ENCODE measurements around the gene GOLIM4.
"Not testable (repeated sequence)": the region's sequence is repeated elsewhere in the genome, so short reads cannot be mapped to it uniquely, and the experiment has no call there.

The GOLIM4 gene

GRCh38 chr3:168040607-168041208 is 55.0 kb downstream of the GOLIM4 start:
- no peak for FAIRE-seq

- no peak for FAIRE-seq
These were observed 58.7 kb downstream of the GOLIM4 start for GRCh38 chr3:168037020-168037419.

GRCh38 chr3:168036619-168037018 is 59.1 kb downstream of the GOLIM4 start:
- FAIRE-seq, result no peak

GRCh38 chr3:168034152-168034928 is 61.4 kb downstream of the GOLIM4 start:
- FAIRE-seq, result no peak

GRCh38 chr3:168030577-168030976 is 65.1 kb downstream of the GOLIM4 start:
- no peak for FAIRE-seq

- FAIRE-seq, result no peak
These were observed 66.0 kb downstream of the GOLIM4 start for GRCh38 chr3:168029705-168030104.

- no peak for FAIRE-seq
These were observed 67.6 kb downstream of the GOLIM4 start for GRCh38 chr3:168028086-168028485.

- no peak for FAIRE-seq
These were observed 69.0 kb downstream of the GOLIM4 start for GRCh38 chr3:168026764-168027163.

GRCh38 chr3:168025076-168025475 is 70.6 kb downstream of the GOLIM4 start:
- no peak for FAIRE-seq

GRCh38 chr3:168024537-168024941 is 71.2 kb downstream of the GOLIM4 start:
- FAIRE-seq, result no peak

GRCh38 chr3:168021737-168022450 is 73.8 kb downstream of the GOLIM4 start:
- FAIRE-seq, result no peak

- not testable (repeated sequence) for FAIRE-seq
These were observed 84.4 kb downstream of the GOLIM4 start for GRCh38 chr3:168011280-168011679.

- no peak for FAIRE-seq
These were observed 89.1 kb downstream of the GOLIM4 start for GRCh38 chr3:168006584-168006983.

GRCh38 chr3:168003911-168004310 is 91.8 kb downstream of the GOLIM4 start:
- no peak for FAIRE-seq

- FAIRE-seq, result no peak
These were observed 92.8 kb downstream of the GOLIM4 start for GRCh38 chr3:168002786-168003368.

GRCh38 chr3:168001244-168001643 is 94.5 kb downstream of the GOLIM4 start:
- no peak for FAIRE-seq

GRCh38 chr3:167998253-167998652 is 97.5 kb downstream of the GOLIM4 start:
- no peak for FAIRE-seq

- FAIRE-seq, result no peak
These were observed 99.2 kb downstream of the GOLIM4 start for GRCh38 chr3:167996514-167996913.

- FAIRE-seq, result no peak
These were observed 103.3 kb downstream of the GOLIM4 start for GRCh38 chr3:167992381-167992780.

- FAIRE-seq, result no peak
These were observed 104.5 kb downstream of the GOLIM4 start for GRCh38 chr3:167991213-167991612.

- FAIRE-seq, result no peak
These were observed 105.7 kb downstream of the GOLIM4 start for GRCh38 chr3:167989999-167990398.

- FAIRE-seq, result no peak
These were observed 106.7 kb downstream of the GOLIM4 start for GRCh38 chr3:167989066-167989465.

GRCh38 chr3:167983583-167983982 is 112.1 kb downstream of the GOLIM4 start:
- FAIRE-seq, result no peak

GRCh38 chr3:167978486-167978885 is 117.2 kb downstream of the GOLIM4 start:
- no peak for FAIRE-seq

Data from TTC549 (cell line).